Central memory CD8-positive, alpha-beta T cell (primary cell): ENCODE results near the gene KCNAB2.
A peak's percentile ranks its signal among the peaks of the same experiment; 100 is the strongest.

Experiments used
- ATAC-seq: fragments of 150-1000 bp; cut with Tn5 transposase; replicated peaks from 2 replicates; pipeline ENCODE4 v1.10.0; 2022; ENCODE audit warnings: mild to moderate bottlenecking, moderate FRiP score, moderate number of reproducible peaks; ENCODE audit not compliant: poor library complexity, severe bottlenecking; ENCODE audit errors: extremely low read depth
- DNase-seq, 2 donors: peaks; one replicate each; pipeline ENCODE4 v3.0.0; 2021; ENCODE audit warnings: low spot score in 2 of 2
- H3K27ac Mint-ChIP-seq: one replicate; pipeline ENCODE4 v1.8.0; 2022; ENCODE audit warnings: low read depth, mild to moderate bottlenecking, moderate library complexity, mixed read lengths
- H3K27me3 Mint-ChIP-seq: one replicate; pipeline ENCODE4 v1.8.0; 2022; ENCODE audit warnings: mixed read lengths
- H3K36me3 Mint-ChIP-seq: one replicate; pipeline ENCODE4 v1.8.0; 2022; ENCODE audit warnings: mild to moderate bottlenecking, moderate library complexity, mixed read lengths; ENCODE audit not compliant: insufficient read depth
- H3K4me1 Mint-ChIP-seq: one replicate; pipeline ENCODE4 v1.8.0; 2022; ENCODE audit warnings: mixed read lengths
- H3K4me3 Mint-ChIP-seq: one replicate; pipeline ENCODE4 v1.8.0; 2022; ENCODE audit warnings: mild to moderate bottlenecking, moderate library complexity, mixed read lengths
- H3K9me3 Mint-ChIP-seq: one replicate; pipeline ENCODE4 v1.8.0; 2022; ENCODE audit warnings: mixed read lengths

Gene KCNAB2

DNA sequence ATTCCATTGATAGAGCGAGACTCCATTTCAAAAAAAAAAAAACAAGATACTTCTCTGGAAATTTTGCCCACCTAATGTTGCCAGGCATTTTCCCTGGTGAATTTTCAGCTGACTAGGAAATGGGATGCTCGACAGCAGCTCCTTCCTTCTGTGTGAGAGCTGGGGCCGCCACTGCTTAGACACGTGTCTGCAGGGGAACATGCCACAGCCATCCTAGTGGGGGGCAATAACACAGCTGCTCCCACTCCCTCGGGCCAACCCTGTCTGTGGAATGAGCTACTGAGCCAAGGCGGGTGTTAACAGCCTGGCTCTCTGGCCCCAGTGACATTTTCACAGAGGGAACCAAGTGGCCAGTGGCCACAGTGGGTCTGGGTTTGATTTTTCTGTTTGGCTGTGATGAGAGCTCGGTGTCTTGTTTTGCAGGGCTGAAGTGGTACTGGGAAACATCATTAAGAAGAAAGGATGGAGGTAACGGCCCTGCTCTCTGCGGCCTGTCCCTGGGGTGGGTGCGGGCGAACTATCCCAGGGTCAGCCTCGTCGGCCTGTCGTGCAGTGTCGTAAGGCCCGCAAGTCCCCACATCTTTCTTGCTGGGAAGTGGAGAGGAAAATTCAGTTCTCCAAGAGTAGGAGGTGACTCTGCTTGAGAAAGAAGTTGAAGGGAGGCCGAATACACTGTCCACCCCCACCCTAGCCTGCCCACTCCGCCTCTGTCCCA lies 39.2 kb downstream of the KCNAB2 start:
- ATAC-seq (no peak), DNase-seq (no peak)
- Mint-ChIP-seq H3K27ac (no peak overlapping the region), H3K36me3 (peaks cover 42% of the 10 kb centered on the region), H3K9me3 (no peaks in the 10 kb centered on the region), H3K4me3 (no peak overlapping the region), H3K27me3 (no peaks in the 10 kb centered on the region), H3K4me1 (no peaks in the 10 kb centered on the region)

GRCh38 chr1:6085666-6086065 lies 40.0 kb downstream of the KCNAB2 start:
- H3K4me1 Mint-ChIP-seq: no peaks in the 10 kb centered on the region
- DNase-seq (no peak), ATAC-seq (no peak)
- H3K36me3 Mint-ChIP-seq: peaks cover 42% of the 10 kb centered on the region
- H3K4me3 Mint-ChIP-seq: no peak overlapping the region
- no peaks in the 10 kb centered on the region for H3K27me3 Mint-ChIP-seq
- no peaks in the 10 kb centered on the region for H3K9me3 Mint-ChIP-seq
- H3K27ac Mint-ChIP-seq: no peak overlapping the region

DNA sequence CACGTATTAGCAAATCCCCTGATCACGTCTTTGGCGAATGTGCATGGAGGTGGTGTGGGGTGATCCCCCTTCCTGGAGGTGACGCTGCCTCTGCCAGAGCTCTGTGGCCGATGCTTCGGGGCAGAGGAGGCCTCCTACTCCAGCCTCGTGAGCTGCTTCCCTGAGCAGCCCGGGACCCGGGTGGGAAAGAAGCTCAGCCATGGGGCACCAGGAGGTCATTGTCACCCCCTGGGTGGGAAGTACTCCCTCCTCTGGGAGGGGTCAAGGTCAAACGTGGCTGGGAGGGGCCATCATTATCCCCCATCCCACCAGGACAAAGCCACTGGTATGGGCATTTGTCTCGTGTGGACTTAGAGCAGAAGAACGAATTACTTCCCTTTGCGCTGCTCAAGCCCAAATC lies 40.7 kb downstream of the KCNAB2 start:
- Mint-ChIP-seq H3K27me3 (no peaks in the 10 kb centered on the region), H3K27ac (no peak overlapping the region)
- no peak for ATAC-seq

GRCh38 chr1:6086762-6087376 lies 41.2 kb downstream of the KCNAB2 start:
- Mint-ChIP-seq H3K9me3 (no peaks in the 10 kb centered on the region), H3K4me3 (no peak overlapping the region), H3K27me3 (no peaks in the 10 kb centered on the region), H3K4me1 (no peaks in the 10 kb centered on the region), H3K27ac (peak overlapping the region; percentile 69), H3K36me3 (peaks cover 42% of the 10 kb centered on the region)
- DNase-seq (no peak), ATAC-seq (no peak)

More for the DNA sequence above, 40.7 kb downstream of the KCNAB2 start:
- DNase-seq: no peak
- Mint-ChIP-seq H3K4me3 (no peak overlapping the region), H3K4me1 (no peaks in the 10 kb centered on the region), H3K9me3 (no peaks in the 10 kb centered on the region), H3K36me3 (peaks cover 42% of the 10 kb centered on the region)

GRCh38 chr1:6087377-6087772 lies 41.7 kb downstream of the KCNAB2 start:
- Mint-ChIP-seq H3K36me3 (peaks cover 39% of the 10 kb centered on the region), H3K27me3 (no peaks in the 10 kb centered on the region), H3K9me3 (no peaks in the 10 kb centered on the region), H3K4me1 (no peaks in the 10 kb centered on the region), H3K4me3 (no peak overlapping the region), H3K27ac (peak overlapping the region; percentile 69)
- DNase-seq (no peak), ATAC-seq (no peak)

GRCh38 chr1:6087958-6088357 lies 42.3 kb downstream of the KCNAB2 start:
- Mint-ChIP-seq H3K36me3 (peaks cover 37% of the 10 kb centered on the region), H3K4me3 (no peak overlapping the region), H3K27ac (peak overlapping the region; percentile 69), H3K27me3 (no peaks in the 10 kb centered on the region), H3K4me1 (no peaks in the 10 kb centered on the region), H3K9me3 (no peaks in the 10 kb centered on the region)
- no peak for DNase-seq
- ATAC-seq: no peak

DNA sequence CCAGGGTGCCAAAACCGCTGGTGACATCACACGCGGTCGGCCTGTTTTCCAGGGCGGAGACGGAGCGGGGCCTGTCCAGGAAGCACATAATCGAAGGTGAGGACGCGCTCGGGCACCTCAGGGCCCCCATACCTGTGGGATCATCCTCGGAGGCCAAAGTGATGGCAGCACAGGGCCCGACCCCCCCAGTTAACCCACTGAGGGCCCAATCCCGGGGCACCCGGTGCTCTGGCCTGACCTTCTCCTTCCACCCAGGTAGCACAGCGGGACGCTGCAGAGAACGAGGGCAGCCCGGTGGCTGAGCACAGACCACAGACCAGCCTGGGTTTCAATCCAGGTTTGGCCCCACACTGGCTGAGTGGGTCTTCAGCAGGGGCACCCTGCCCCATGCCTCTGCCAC lies 43.3 kb downstream of the KCNAB2 start:
- H3K4me1 Mint-ChIP-seq: peaks cover 3% of the 10 kb centered on the region
- no peak overlapping the region for H3K4me3 Mint-ChIP-seq
- no peaks in the 10 kb centered on the region for H3K9me3 Mint-ChIP-seq
- ATAC-seq (no peak), DNase-seq (no peak)
- H3K36me3 Mint-ChIP-seq: peaks cover 33% of the 10 kb centered on the region
- no peaks in the 10 kb centered on the region for H3K27me3 Mint-ChIP-seq
- H3K27ac Mint-ChIP-seq: no peak overlapping the region

DNA sequence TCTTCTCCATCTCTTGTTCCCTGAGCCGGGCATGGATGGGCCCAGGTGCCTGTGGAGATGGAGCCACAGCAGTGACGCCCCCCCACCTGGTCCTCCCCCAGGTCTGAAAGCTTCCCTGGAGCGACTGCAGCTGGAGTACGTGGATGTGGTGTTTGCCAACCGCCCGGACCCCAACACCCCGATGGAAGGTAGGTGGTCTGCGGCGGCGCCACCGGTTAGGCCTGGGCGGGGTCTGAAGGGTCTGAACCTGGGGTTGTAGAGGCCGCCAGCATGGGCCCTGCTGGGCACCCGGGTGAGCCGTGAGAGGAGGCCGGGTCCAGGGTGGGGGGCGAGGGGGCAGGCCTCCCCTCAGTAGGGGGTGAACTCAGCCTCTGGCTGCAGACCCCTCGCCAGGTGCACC lies 44.6 kb downstream of the KCNAB2 start:
- no peak overlapping the region for H3K27ac Mint-ChIP-seq
- DNase-seq (no peak), ATAC-seq (no peak)
- H3K9me3 Mint-ChIP-seq: no peaks in the 10 kb centered on the region
- H3K36me3 Mint-ChIP-seq: peaks cover 32% of the 10 kb centered on the region
- no peak overlapping the region for H3K4me3 Mint-ChIP-seq
- no peaks in the 10 kb centered on the region for H3K27me3 Mint-ChIP-seq
- peaks cover 7% of the 10 kb centered on the region for H3K4me1 Mint-ChIP-seq

DNA sequence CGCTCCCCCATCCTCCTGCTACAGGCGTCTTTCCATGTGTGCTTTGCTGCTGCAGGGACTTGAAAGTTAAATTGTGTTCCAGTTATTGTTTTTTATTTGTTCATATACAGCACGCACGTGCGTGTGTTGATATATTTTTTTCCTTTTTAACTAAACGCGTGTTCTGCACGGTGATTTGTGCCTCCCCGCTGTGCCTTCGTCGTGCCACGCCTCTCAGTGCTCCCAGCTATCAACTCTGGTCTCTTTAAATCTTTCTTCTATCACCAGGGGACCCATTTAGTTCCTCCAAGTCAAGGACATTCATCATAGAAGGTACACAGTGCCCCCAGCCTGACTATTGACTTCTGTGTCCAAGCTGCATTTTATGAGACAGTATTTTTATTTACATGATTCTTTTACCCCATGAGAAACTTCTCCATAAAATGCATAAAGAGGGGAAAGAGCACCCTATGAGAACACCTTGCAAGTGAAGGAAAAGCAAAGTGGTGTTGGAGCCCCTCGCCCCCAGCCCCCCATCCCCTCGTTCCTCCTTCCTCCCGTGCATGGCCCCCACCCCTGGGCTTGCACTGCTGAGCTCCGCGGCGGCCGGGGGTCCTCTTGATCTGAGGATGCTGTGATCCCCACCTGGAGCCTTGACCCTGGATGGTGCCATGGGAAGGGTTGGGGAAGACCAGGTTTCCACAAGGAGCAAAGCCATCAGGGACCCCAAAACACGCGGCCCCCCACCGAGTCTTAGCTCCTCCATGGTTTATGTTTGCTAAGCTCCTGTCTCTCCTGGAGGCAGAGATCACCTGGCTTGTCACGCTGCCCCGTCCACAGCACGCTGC lies 45.5 kb downstream of the KCNAB2 start:
- no peaks in the 10 kb centered on the region for H3K27me3 Mint-ChIP-seq
- ATAC-seq (no peak), DNase-seq (no peak)
- H3K36me3 Mint-ChIP-seq: peaks cover 29% of the 10 kb centered on the region
- no peak overlapping the region for H3K27ac Mint-ChIP-seq
- no peaks in the 10 kb centered on the region for H3K9me3 Mint-ChIP-seq
- H3K4me3 Mint-ChIP-seq: no peak overlapping the region
- peaks cover 7% of the 10 kb centered on the region for H3K4me1 Mint-ChIP-seq

DNA sequence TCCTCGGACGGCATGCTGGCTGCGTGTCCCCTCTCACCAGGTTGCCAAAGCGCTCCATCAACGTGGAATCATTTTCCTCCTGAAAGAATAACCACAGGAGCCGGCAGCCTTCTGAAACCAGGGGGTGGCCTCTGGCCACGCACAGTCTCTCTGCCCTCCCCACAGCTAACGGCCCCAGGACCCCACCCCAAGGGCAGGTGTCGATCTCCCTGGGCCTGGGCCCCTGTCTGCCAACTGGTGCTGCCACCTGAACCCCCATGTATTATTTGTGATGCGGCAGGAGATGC lies 46.1 kb downstream of the KCNAB2 start:
- ATAC-seq (no peak), DNase-seq (no peak)
- no peaks in the 10 kb centered on the region for H3K27me3 Mint-ChIP-seq
- no peak overlapping the region for H3K27ac Mint-ChIP-seq
- H3K4me3 Mint-ChIP-seq: no peak overlapping the region
- H3K4me1 Mint-ChIP-seq: peaks cover 7% of the 10 kb centered on the region
- H3K9me3 Mint-ChIP-seq: no peaks in the 10 kb centered on the region
- peaks cover 29% of the 10 kb centered on the region for H3K36me3 Mint-ChIP-seq

GRCh38 chr1:6092211-6092610 lies 46.5 kb downstream of the KCNAB2 start:
- H3K27me3 Mint-ChIP-seq: no peaks in the 10 kb centered on the region
- H3K9me3 Mint-ChIP-seq: no peaks in the 10 kb centered on the region
- peaks cover 7% of the 10 kb centered on the region for H3K4me1 Mint-ChIP-seq
- peaks cover 27% of the 10 kb centered on the region for H3K36me3 Mint-ChIP-seq
- no peak overlapping the region for H3K4me3 Mint-ChIP-seq
- H3K27ac Mint-ChIP-seq: peak overlapping the region; percentile 32
- DNase-seq (no peak), ATAC-seq (no peak)

DNA sequence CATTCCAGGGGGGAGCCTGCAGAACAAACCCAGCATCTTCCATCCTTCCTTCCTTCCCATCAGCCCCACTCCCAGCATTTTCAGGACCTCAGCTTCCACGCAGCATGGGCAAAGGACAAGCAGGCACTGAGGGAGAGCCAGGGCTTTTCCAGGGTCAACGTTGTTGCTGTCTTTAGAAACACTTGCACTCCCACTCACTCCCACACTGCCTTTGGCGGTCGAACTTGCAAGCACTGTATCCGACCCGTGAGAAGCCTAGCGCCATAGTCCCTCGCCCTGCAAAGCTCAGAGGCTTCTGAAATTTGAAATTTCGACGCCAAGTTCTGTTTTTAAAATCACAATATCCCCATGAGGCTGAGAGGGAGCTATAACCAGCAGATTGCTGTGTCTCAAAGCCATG lies 47.4 kb downstream of the KCNAB2 start:
- ATAC-seq: no peak
- no peak overlapping the region for H3K4me3 Mint-ChIP-seq
- H3K27me3 Mint-ChIP-seq: no peaks in the 10 kb centered on the region
- no peaks in the 10 kb centered on the region for H3K9me3 Mint-ChIP-seq
- no peak overlapping the region for H3K27ac Mint-ChIP-seq
- peaks cover 13% of the 10 kb centered on the region for H3K4me1 Mint-ChIP-seq
- H3K36me3 Mint-ChIP-seq: peaks cover 25% of the 10 kb centered on the region
- DNase-seq: no peak

DNA sequence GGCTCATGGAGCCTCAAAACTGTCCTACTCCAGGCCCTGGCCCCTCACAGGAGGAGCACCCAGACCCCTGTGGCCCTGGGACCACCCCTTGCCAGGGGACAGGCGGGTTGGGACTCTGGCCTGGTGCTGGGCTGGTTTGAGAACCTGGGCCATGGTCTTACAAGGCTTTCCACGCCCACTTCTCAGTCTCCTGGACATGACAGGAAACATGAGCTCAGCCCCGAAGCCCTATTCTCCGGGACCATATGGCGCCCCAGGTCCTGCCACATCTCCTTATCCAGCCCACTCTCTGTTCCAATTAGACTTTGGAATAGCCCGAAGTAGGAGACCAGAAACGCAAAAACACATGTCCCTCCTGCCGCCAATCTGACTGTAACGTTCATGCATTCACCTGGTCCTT lies 47.9 kb downstream of the KCNAB2 start:
- Mint-ChIP-seq H3K9me3 (no peaks in the 10 kb centered on the region), H3K36me3 (peaks cover 26% of the 10 kb centered on the region), H3K27ac (no peak overlapping the region), H3K4me3 (no peak overlapping the region), H3K27me3 (no peaks in the 10 kb centered on the region), H3K4me1 (peaks cover 16% of the 10 kb centered on the region)
- ATAC-seq (no peak), DNase-seq (no peak)
